Measurements from ENCODE around the gene GPATCH1.

DNA sequence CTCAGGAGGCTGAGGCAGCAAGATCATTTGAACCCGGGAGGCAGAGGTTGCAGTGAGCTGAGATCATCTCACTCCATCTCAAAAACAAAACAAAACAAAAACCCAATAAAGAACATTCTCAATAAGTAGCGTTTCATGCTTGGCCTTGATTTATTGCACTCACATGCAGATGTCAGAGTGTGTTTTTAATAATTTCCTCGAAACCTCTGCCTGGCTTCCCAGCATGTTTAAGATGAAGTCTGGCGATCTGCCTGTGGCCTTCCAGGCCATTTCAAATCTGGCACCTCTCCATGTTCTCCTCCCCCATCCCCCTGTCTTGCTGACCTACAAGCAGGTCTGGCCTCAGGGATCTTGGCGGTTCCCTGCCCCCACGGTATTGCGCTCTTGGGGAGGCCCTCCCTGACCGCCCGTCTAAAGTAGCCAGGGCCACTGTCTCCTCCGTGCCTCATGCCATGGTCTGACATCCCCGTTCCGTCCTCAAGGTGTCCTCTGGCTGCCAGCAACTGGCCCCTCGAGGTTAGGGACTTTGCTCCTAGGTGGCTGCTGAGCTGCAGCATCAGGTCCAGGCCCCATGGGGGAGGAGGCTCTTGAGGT lies 52.6 kb downstream of the GPATCH1 start:
- TF ChIP-seq, protein P1, sequence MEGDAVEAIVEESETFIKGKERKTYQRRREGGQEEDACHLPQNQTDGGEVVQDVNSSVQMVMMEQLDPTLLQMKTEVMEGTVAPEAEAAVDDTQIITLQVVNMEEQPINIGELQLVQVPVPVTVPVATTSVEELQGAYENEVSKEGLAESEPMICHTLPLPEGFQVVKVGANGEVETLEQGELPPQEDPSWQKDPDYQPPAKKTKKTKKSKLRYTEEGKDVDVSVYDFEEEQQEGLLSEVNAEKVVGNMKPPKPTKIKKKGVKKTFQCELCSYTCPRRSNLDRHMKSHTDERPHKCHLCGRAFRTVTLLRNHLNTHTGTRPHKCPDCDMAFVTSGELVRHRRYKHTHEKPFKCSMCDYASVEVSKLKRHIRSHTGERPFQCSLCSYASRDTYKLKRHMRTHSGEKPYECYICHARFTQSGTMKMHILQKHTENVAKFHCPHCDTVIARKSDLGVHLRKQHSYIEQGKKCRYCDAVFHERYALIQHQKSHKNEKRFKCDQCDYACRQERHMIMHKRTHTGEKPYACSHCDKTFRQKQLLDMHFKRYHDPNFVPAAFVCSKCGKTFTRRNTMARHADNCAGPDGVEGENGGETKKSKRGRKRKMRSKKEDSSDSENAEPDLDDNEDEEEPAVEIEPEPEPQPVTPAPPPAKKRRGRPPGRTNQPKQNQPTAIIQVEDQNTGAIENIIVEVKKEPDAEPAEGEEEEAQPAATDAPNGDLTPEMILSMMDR (IDR thresholded peaks at IDR 0.05; ENCODE audit: low read depth, low read length, poor library complexity, severe bottlenecking): no peak
- TF ChIP-seq EZH2phosphoT487 (IDR thresholded peaks at IDR 0.05; ENCODE audit: borderline replicate concordance, low read length): no peak
